HL-60 (cell line): Measurements from ENCODE around the gene BTBD9.

Source experiments
- DNase-seq, 2 experiments: peaks; one replicate each; pipeline ENCODE4 v3.0.0-alpha.2; 2010 to 2020; ENCODE audit warnings: low read depth in 1 of 2, low spot score in 1 of 2
- H3K27ac ChIP-seq: fragments of 250-450 bp; sonication (Bioruptor Pico); replicated peaks from 2 replicates; pipeline ENCODE4 v1.5.1; 2020; ENCODE audit warnings: mild to moderate bottlenecking, moderate library complexity
- H3K27me3 ChIP-seq: fragments of 250-450 bp; sonication (Bioruptor Pico); 2 replicates; pipeline ENCODE4 v1.5.1; 2021; ENCODE audit warnings: mild to moderate bottlenecking, moderate library complexity; ENCODE audit not compliant: insufficient read depth, poor library complexity, severe bottlenecking
- H3K4me3 ChIP-seq: replicated peaks from 2 replicates; pipeline ENCODE4 v1.5.1; 2011; ENCODE audit warnings: mild to moderate bottlenecking, control low read depth, low read length; ENCODE audit not compliant: insufficient read depth
- GABPA ChIP-seq: IDR thresholded peaks from 2 replicates; pipeline ENCODE4 v1.6.1; 2012; ENCODE audit warnings: low read depth
- POLR2AphosphoS5 ChIP-seq: IDR thresholded peaks from 2 replicates; pipeline ENCODE4 v1.6.1; 2012; ENCODE audit warnings: low read depth
- SPI1 ChIP-seq: IDR thresholded peaks from 2 replicates; pipeline ENCODE4 v1.6.1; 2012; ENCODE audit warnings: low read depth, mild to moderate bottlenecking, borderline replicate concordance
- TF ChIP-seq, protein P1 (sequence below): IDR thresholded peaks from one replicate; pipeline ENCODE4 v1.5.1; 2011; ENCODE audit warnings: low read length, control low read depth, inconsistent platforms; ENCODE audit not compliant: insufficient read depth
- TF ChIP-seq, protein P2 (sequence below): IDR thresholded peaks from 2 replicates; pipeline ENCODE4 v1.6.1; 2012; ENCODE audit warnings: low read depth; ENCODE audit not compliant: insufficient replicate concordance

Gene BTBD9

DNA sequence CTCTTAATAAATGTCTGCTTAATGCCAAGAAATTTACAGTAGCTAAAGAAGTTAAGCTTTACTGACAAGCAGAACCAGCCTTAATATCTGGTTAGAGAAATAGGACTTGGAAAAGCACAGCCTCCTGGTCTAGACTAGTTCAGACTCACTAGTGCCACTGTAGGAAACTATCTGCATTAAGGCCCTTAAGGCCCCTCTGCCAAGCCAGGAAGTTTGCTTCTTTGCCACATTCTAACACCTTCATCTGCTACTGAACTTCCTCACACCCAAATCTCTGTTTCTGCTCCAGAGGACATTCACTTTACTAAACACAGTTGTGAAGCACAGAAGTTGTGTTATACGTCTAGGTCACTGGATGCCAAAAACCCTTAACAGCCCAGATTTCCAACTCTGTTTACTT is 302.8 kb downstream of the BTBD9 start:
- H3K27me3 ChIP-seq, result no peaks in the 10 kb centered on the region
- TF ChIP-seq, protein P1, sequence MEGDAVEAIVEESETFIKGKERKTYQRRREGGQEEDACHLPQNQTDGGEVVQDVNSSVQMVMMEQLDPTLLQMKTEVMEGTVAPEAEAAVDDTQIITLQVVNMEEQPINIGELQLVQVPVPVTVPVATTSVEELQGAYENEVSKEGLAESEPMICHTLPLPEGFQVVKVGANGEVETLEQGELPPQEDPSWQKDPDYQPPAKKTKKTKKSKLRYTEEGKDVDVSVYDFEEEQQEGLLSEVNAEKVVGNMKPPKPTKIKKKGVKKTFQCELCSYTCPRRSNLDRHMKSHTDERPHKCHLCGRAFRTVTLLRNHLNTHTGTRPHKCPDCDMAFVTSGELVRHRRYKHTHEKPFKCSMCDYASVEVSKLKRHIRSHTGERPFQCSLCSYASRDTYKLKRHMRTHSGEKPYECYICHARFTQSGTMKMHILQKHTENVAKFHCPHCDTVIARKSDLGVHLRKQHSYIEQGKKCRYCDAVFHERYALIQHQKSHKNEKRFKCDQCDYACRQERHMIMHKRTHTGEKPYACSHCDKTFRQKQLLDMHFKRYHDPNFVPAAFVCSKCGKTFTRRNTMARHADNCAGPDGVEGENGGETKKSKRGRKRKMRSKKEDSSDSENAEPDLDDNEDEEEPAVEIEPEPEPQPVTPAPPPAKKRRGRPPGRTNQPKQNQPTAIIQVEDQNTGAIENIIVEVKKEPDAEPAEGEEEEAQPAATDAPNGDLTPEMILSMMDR, result no peak
- TF ChIP-seq GABPA, result no peak
- DNase-seq, result no peak
- H3K27ac ChIP-seq, result no peak overlapping the region
- no peak overlapping the region for H3K4me3 ChIP-seq

DNA sequence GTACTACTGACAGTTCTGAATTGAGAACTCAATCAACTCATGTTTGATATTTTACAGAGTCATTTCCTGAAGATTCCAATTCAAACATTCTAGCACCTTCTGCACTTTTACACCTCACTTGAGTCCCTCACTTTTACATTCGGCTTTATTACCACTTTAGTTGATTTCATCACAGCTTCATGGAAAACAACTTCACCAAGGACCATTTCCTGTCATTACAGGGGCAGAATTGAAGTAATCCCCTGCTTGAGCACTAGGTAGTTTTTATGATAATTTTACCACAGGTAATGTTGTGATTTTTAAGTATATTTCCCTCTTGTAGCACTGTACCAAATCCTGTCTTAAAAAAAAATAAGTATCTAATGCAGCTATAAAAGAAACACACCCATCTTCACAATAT is 312.9 kb downstream of the BTBD9 start:
- Histone ChIP-seq H3K27me3 (no peaks in the 10 kb centered on the region), H3K4me3 (no peak overlapping the region), H3K27ac (no peak overlapping the region)
- no peak for TF ChIP-seq GABPA
- no peak for DNase-seq

DNA sequence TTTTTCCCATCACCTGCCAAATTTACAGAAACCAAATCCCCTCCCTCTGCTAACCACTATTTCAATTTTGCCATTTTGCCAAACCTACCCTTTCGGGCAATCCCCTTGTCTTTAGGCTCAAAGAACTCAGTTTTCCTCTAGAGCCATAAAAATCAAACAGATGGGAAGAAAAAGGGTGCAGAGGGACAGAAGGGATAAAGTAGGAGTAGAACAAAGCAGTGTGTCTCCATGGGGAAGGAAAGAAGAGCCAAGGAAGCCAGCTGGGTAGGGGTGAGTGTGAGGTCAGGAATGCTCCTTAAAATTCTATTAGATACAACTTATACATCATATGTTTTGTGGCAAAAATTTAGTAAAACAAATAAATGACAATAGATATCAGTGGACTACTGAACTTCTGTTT is 316.5 kb downstream of the BTBD9 start:
- TF ChIP-seq GABPA, result no peak
- TF ChIP-seq, protein P2, sequence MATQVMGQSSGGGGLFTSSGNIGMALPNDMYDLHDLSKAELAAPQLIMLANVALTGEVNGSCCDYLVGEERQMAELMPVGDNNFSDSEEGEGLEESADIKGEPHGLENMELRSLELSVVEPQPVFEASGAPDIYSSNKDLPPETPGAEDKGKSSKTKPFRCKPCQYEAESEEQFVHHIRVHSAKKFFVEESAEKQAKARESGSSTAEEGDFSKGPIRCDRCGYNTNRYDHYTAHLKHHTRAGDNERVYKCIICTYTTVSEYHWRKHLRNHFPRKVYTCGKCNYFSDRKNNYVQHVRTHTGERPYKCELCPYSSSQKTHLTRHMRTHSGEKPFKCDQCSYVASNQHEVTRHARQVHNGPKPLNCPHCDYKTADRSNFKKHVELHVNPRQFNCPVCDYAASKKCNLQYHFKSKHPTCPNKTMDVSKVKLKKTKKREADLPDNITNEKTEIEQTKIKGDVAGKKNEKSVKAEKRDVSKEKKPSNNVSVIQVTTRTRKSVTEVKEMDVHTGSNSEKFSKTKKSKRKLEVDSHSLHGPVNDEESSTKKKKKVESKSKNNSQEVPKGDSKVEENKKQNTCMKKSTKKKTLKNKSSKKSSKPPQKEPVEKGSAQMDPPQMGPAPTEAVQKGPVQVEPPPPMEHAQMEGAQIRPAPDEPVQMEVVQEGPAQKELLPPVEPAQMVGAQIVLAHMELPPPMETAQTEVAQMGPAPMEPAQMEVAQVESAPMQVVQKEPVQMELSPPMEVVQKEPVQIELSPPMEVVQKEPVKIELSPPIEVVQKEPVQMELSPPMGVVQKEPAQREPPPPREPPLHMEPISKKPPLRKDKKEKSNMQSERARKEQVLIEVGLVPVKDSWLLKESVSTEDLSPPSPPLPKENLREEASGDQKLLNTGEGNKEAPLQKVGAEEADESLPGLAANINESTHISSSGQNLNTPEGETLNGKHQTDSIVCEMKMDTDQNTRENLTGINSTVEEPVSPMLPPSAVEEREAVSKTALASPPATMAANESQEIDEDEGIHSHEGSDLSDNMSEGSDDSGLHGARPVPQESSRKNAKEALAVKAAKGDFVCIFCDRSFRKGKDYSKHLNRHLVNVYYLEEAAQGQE, result no peak
- TF ChIP-seq, protein P1, result no peak
- no peak for TF ChIP-seq POLR2AphosphoS5
- no peak for TF ChIP-seq SPI1
- Histone ChIP-seq H3K27me3 (no peaks in the 10 kb centered on the region), H3K4me3 (no peak overlapping the region), H3K27ac (no peak overlapping the region)
- DNase-seq, result no peak

DNA sequence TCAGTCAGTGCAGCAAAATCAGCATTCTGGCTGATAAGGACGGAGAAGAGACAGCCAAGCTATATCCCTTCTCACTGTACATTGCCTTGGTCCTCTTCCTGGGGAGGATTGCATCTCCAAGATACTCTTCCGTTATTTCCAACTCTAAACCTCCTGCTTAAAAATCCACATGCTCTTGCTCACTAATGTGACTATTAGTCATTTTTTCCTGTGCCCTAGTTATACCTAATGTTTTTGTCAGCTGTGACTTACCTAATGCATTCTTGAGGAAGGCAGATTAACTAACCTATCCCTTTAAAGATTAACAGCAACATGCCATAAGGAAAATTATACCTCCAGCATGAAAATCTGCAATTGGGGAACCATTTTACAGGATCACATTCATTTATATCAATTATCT is 317.6 kb downstream of the BTBD9 start:
- DNase-seq, result no peak
- Histone ChIP-seq H3K27me3 (no peaks in the 10 kb centered on the region), H3K4me3 (no peak overlapping the region), H3K27ac (no peak overlapping the region)
- TF ChIP-seq POLR2AphosphoS5 (no peak), GABPA (no peak), SPI1 (no peak)
- TF ChIP-seq, protein P1, result no peak
- TF ChIP-seq, protein P2, result no peak
